BLaER1 (cell line): ENCODE measurements around the gene ISOC1.

Experiments used
- H3K27ac ChIP-seq: shearing (Covaris generic); formaldehyde crosslinking; 2 replicates; pipeline ENCODE4 v1.8.1; 2022
- H3K27me3 ChIP-seq: shearing (Covaris generic); formaldehyde crosslinking; 2 replicates; pipeline ENCODE4 v1.8.1; 2022
- H3K36me3 ChIP-seq: shearing (Covaris generic); formaldehyde crosslinking; 2 replicates; pipeline ENCODE4 v1.8.1; 2022
- H3K4me1 ChIP-seq: shearing (Covaris generic); formaldehyde crosslinking; 2 replicates; pipeline ENCODE4 v1.8.1; 2022
- H3K4me2 ChIP-seq: shearing (Covaris generic); formaldehyde crosslinking; 2 replicates; pipeline ENCODE4 v1.8.1; 2022
- H3K4me3 ChIP-seq: shearing (Covaris generic); formaldehyde crosslinking; 2 replicates; pipeline ENCODE4 v1.8.1; 2022
- H3K9ac ChIP-seq: shearing (Covaris generic); formaldehyde crosslinking; 2 replicates; pipeline ENCODE4 v1.8.1; 2022
- H3K9me3 ChIP-seq: shearing (Covaris generic); formaldehyde crosslinking; 2 replicates; pipeline ENCODE4 v1.8.1; 2022
- H4K20me1 ChIP-seq: shearing (Covaris generic); formaldehyde crosslinking; 2 replicates; pipeline ENCODE4 v1.8.1; 2022
- Cebpa-rat ChIP-seq: shearing (Covaris generic); IDR thresholded peaks from 2 replicates; pipeline ENCODE4 v1.8.1; 2022

ISOC1 gene

DNA sequence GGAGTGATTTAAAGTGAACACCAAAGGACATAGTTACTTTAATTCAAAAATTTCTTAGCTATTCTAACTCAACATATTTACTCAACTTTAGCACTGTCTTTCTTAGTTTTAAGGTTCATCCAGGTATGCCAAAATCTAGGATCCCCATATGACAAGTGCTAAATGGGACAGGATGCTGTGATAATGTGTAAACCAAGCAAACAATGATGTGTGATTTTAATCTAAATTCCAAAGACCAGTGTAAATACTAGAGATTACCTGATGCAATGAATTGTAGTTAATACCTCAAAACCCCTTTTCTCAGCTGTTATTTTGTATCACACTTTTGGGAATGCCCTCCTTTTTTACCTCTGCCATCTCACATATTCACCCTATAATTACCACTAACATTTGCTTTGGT lies 26.8 kb upstream of the ISOC1 start:
- Histone ChIP-seq H3K4me3 (no peak overlapping the region), H3K4me2 (no peak overlapping the region), H3K27ac (no peak overlapping the region), H3K27me3 (no peaks in the 10 kb centered on the region), H3K9me3 (no peaks in the 10 kb centered on the region), H3K4me1 (no peaks in the 10 kb centered on the region), H4K20me1 (no peaks in the 10 kb centered on the region), H3K9ac (no peak overlapping the region), H3K36me3 (no peaks in the 10 kb centered on the region)
- no peak for TF ChIP-seq Cebpa-rat

- Histone ChIP-seq H4K20me1 (no peaks in the 10 kb centered on the region), H3K9me3 (no peaks in the 10 kb centered on the region), H3K27ac (no peak overlapping the region), H3K9ac (no peak overlapping the region), H3K27me3 (no peaks in the 10 kb centered on the region), H3K4me1 (no peaks in the 10 kb centered on the region), H3K4me3 (no peak overlapping the region), H3K36me3 (no peaks in the 10 kb centered on the region), H3K4me2 (no peak overlapping the region)
- no peak for TF ChIP-seq Cebpa-rat
Observed at GRCh38 chr5:129069292-129069691, 25.3 kb upstream of the ISOC1 start.

DNA sequence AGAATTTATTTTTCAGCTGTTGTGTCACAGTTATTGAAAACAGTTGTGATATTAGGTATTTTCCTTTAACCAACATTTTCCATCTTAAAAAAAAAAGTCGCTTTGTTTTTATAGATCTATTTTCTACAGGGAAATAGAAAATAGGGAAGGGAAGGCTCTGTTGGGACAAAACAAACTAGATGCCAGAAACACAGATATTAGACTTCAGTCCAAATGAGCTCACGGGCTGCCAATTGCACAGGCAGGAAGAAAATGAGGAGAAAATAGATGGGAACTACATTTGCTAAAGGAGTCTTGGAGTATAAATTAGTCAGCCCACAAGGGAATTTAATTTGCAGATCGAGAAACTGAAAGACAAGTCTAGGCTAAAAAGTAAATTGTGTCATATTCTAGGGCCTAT lies 21.4 kb upstream of the ISOC1 start:
- Histone ChIP-seq H3K9ac (no peak overlapping the region), H3K4me2 (no peak overlapping the region), H3K36me3 (no peaks in the 10 kb centered on the region), H3K27ac (no peak overlapping the region), H3K4me1 (no peaks in the 10 kb centered on the region), H4K20me1 (no peaks in the 10 kb centered on the region), H3K9me3 (no peaks in the 10 kb centered on the region), H3K4me3 (no peak overlapping the region), H3K27me3 (no peaks in the 10 kb centered on the region)
- no peak for TF ChIP-seq Cebpa-rat

DNA sequence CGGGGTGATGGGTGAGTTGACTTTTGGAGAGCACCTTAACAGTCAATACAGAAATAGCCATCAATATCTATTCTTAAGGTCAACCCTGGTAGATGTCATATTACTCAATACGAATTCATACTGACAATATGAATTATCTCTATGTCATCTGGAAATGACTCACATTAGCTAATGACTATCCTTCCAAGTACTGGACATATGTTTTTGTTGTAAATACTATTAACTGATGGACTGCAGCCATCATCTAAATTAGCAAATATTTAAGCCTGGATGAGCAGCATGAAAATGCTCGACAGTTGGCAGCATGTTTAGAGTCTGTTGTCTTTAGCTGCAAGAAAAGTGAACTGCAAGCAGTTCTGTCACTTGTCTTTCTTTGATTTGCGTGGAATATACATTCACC lies 19.6 kb upstream of the ISOC1 start:
- no peaks in the 10 kb centered on the region for H3K9me3 ChIP-seq
- H3K27ac ChIP-seq, result no peak overlapping the region
- H3K27me3 ChIP-seq, result no peaks in the 10 kb centered on the region
- no peak overlapping the region for H3K9ac ChIP-seq
- H3K4me1 ChIP-seq, result no peaks in the 10 kb centered on the region
- H3K4me2 ChIP-seq, result no peak overlapping the region
- no peaks in the 10 kb centered on the region for H3K36me3 ChIP-seq
- no peak for TF ChIP-seq Cebpa-rat
- H4K20me1 ChIP-seq, result no peaks in the 10 kb centered on the region
- H3K4me3 ChIP-seq, result no peak overlapping the region

DNA sequence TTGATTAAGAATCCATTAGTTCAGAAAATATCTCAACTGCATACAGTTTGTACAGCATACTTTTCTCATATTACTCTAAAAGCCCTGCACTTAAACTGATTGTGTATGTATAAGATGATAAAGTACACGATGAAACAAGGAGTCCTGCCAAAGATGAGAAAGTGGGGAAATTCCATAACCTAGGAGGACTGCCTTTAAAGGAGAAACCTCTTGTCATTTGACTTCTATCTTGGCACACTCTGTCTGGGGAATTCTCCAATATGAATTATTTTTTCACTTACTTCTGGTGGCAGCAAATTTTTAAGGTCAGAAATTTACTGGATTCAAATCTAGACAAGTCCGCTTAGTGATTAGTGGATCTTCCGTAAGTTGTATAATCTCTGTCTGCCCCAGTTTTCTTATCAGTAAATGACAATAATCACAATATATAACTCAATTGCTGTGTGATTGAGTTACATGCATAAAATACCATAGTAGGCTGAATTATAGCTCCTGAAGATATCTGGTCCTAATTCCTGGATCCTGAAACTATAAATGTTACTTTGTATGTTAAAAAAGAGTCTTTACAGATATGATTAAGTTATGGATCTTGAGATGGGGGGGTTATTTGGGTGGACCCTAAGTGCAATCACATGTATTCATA lies 17.0 kb upstream of the ISOC1 start:
- H3K36me3 ChIP-seq, result no peaks in the 10 kb centered on the region
- no peak for TF ChIP-seq Cebpa-rat
- H4K20me1 ChIP-seq, result no peaks in the 10 kb centered on the region

DNA sequence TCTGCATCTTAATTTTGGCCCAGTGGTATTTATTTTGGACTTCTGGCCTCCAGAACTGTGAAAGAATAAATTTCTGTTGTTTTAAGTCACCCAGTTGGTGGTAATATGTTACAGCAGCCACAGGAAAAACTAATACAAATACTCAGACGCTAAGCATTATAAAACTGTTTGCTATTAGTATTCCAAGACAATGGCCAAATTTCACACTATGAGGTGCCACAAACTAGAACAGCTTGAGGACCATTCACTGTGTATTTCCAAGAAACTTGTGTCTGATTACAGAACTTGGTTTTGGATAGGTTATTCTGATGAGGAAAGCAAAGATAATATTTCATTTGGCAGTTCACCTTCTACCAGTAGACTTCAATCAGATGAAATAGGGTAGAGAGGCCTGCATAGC lies 16.3 kb upstream of the ISOC1 start:
- no peaks in the 10 kb centered on the region for H3K36me3 ChIP-seq
- H3K27me3 ChIP-seq, result no peaks in the 10 kb centered on the region
- no peak overlapping the region for H3K9ac ChIP-seq
- H3K27ac ChIP-seq, result no peak overlapping the region
- no peak overlapping the region for H3K4me3 ChIP-seq
- no peak for TF ChIP-seq Cebpa-rat
- H4K20me1 ChIP-seq, result no peaks in the 10 kb centered on the region
- no peaks in the 10 kb centered on the region for H3K9me3 ChIP-seq
- H3K4me1 ChIP-seq, result no peaks in the 10 kb centered on the region
- H3K4me2 ChIP-seq, result no peak overlapping the region

More for the DNA sequence above, 17.0 kb upstream of the ISOC1 start:
- no peaks in the 10 kb centered on the region for H3K27me3 ChIP-seq
- no peak overlapping the region for H3K9ac ChIP-seq
- no peaks in the 10 kb centered on the region for H3K9me3 ChIP-seq
- no peak overlapping the region for H3K4me2 ChIP-seq
- H3K4me3 ChIP-seq, result no peak overlapping the region
- H3K27ac ChIP-seq, result no peak overlapping the region
- no peaks in the 10 kb centered on the region for H3K4me1 ChIP-seq

GRCh38 chr5:129078660-129079059 lies 15.9 kb upstream of the ISOC1 start:
- H3K36me3 ChIP-seq, result no peaks in the 10 kb centered on the region
- H3K4me3 ChIP-seq, result no peak overlapping the region
- no peaks in the 10 kb centered on the region for H3K9me3 ChIP-seq
- no peak overlapping the region for H3K27ac ChIP-seq
- no peak overlapping the region for H3K4me2 ChIP-seq
- TF ChIP-seq Cebpa-rat, result no peak
- no peaks in the 10 kb centered on the region for H3K27me3 ChIP-seq
- H4K20me1 ChIP-seq, result no peaks in the 10 kb centered on the region
- no peak overlapping the region for H3K9ac ChIP-seq
- no peaks in the 10 kb centered on the region for H3K4me1 ChIP-seq

DNA sequence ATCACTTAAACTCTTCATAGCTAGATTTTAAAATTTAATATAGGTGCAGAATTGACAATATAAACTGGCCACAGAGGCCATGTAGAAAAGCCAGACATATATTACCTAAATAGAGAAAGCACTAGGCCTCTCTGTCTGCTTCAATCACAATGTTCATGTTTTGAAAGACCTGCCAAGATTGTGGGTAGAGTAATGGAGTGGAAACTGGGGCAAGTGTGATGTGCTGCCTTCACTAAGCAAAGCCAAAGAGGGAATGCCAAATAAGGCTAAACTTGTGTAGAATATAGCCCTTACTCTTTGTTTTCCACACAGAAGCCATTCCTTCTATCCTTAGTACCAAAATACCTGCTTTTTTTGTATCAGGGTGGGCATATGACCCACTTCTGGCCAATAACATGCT lies 15.1 kb upstream of the ISOC1 start:
- H3K27ac ChIP-seq, result no peak overlapping the region
- no peak overlapping the region for H3K4me2 ChIP-seq
- no peaks in the 10 kb centered on the region for H4K20me1 ChIP-seq
- H3K4me3 ChIP-seq, result no peak overlapping the region
- TF ChIP-seq Cebpa-rat, result no peak
- H3K27me3 ChIP-seq, result no peaks in the 10 kb centered on the region
- H3K9ac ChIP-seq, result no peak overlapping the region
- no peaks in the 10 kb centered on the region for H3K36me3 ChIP-seq
- H3K4me1 ChIP-seq, result no peaks in the 10 kb centered on the region
- H3K9me3 ChIP-seq, result no peaks in the 10 kb centered on the region

GRCh38 chr5:129080766-129081165 lies 13.8 kb upstream of the ISOC1 start:
- no peaks in the 10 kb centered on the region for H3K4me1 ChIP-seq
- no peak for TF ChIP-seq Cebpa-rat
- H3K4me2 ChIP-seq, result no peak overlapping the region
- no peak overlapping the region for H3K4me3 ChIP-seq
- H3K27me3 ChIP-seq, result no peaks in the 10 kb centered on the region
- no peaks in the 10 kb centered on the region for H3K36me3 ChIP-seq
- no peak overlapping the region for H3K9ac ChIP-seq
- no peaks in the 10 kb centered on the region for H3K9me3 ChIP-seq
- H4K20me1 ChIP-seq, result no peaks in the 10 kb centered on the region
- no peak overlapping the region for H3K27ac ChIP-seq

DNA sequence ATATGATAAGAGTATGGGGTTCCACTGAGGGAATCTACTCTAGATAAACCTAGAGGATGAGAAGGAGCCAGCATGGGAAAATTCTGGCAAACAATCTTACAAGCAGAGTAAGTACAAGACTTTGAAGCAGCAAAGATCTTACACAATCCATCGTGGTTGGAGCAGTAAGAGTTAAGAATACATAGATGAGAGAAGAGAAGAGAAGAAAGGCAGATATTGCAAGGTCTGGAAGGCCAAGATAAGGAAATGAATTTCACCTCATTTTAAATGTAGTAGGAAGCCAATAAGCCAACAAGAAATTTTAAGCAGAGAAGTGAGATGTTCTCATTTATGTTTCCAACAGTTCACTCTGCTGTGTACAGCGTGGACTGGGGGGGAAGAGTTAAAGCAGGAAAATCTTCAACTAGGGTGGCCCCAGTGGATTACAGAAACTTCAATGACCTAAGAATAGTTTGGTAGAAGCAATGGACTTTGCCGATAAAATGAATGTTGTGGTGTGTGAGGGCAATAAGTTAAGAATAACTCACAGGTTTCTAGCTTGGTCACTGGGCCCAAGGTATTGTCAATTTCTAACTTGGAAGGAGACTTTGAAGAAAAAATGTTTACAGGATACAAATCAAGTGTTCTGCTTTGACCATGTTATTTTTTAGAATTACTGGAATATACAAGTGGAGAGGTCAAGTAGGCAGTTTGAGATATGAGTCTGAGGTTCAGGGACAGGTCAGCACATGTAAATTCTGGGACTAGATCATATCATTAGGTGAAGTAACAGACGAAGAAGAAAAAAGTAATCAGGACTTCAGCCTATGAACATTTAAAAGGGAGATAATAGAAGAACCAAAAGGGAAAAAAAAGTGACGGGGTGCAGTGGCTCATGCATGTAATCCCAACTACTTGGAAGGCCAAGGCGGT lies 12.1 kb upstream of the ISOC1 start:
- no peak overlapping the region for H3K9ac ChIP-seq
- H3K36me3 ChIP-seq, result no peaks in the 10 kb centered on the region
- no peaks in the 10 kb centered on the region for H3K27me3 ChIP-seq
- no peaks in the 10 kb centered on the region for H3K9me3 ChIP-seq
- no peaks in the 10 kb centered on the region for H4K20me1 ChIP-seq
- no peak overlapping the region for H3K27ac ChIP-seq
- H3K4me1 ChIP-seq, result no peaks in the 10 kb centered on the region
- no peak overlapping the region for H3K4me3 ChIP-seq
- TF ChIP-seq Cebpa-rat, result no peak
- no peak overlapping the region for H3K4me2 ChIP-seq
